ENCODE measurements around the gene SSU72.

SSU72 gene

DNA sequence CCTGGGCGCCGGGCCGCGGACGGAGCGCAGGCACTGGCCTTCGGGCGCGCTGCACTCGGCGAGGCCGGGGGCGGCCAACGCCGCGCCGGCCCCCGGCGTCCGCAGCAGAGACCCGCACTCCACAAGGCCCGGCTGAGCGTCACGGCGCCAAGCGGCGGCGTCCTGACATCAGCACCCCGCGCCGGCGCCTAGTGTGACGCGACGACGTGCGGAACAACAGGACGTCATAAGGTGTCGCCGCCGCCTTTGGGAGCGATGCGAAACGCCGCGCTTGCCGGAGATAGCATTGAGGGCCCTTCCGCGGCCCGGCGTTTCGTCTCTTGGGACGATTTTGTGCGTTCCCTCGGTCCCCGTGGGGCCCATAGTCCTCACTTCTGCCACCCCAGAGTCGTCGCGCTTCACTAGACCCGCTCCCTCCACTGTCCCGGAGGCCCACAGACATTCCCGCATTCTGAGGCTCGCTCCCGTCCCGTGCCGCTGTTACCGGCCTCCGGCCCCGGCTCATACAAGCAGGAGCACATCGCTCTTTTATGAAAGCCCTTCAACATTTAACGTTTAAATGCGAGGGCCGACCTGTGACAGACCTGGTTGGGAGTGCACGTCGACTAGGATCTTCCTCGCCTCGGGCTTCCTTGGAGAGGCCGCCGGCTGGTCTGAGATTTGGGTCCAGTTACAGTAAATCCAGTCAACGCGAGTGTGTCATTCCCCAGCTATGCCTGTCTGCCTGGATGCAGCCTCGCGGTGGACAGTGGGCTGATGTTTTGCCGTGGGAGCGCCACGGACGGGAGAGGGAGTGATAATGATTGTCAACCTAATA lies at the start of gene SSU72:
SSU72 (minus strand) TSS at position 143 of the 817 bp plus-strand sequence. CDS start 306 bp downstream, outside the sequence.
- Histone ChIP-seq H3K36me3 (ENCODE audit: control insufficient read depth, insufficient read depth, low read length) (peaks cover 14% of the 10 kb centered on the region), H3K27ac (ENCODE audit: low read depth, low read length) (peak within 1 kb of the TSS; percentile 98), H3K4me1 (ENCODE audit: control insufficient read depth, insufficient read depth, low read length) (0 out of 2 replicates have a peak, but pooled peaks cover 4% of the 10 kb centered on the region), H3K9me3 (ENCODE audit: control insufficient read depth, insufficient read depth, low read length) (no peaks in the 10 kb centered on the region), H3K4me3 (ENCODE audit: low read depth, low read length) (peak within 1 kb of the TSS; percentile 91), H3K27me3 (ENCODE audit: control insufficient read depth, insufficient read depth, low read length) (no peaks in the 10 kb centered on the region; the same call in 1 of the 2 replicates), H3K9ac (ENCODE audit: low read depth, low read length) (peak within 1 kb of the TSS; percentile 97)

DNA sequence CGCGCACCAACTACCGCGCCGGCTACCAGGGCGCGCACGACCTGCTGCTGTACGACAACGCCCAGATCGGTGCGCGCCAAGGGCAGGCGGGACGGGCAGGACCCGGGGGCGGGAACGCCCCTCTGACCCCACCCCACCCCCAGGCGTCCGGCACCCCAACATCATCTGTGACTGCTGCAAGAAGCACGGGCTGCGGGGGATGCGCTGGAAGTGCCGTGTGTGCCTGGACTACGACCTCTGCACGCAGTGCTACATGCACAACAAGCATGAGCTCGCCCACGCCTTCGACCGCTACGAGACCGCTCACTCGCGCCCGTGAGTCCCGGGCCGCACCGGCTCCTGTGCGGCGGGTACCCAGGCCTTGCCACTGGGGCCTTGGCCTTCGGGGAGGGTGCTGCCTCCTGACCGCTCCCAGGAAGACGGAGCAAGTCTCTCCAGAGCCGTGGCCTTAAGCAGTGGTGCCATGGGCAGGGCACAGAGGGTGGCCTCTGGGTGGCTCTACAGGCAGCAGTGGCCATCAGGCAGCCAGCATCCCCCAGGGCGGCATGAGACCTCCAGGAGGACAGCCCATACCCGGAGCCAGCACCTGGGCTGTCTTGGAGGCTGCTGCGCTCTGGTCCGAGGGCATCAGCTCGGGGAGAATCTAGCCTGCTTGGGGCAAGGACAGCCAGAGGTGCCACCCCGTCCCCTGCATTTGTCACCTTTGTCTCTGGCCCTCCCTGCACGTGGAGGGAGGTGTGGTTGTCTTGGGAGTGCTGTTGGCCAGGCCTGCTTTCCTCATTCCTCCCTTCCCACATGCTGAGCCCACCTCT lies 49.2 kb upstream of the SSU72 start:
- Histone ChIP-seq H3K4me3 (ENCODE audit: low read depth, low read length) (no peak overlapping the region), H3K4me1 (ENCODE audit: control insufficient read depth, insufficient read depth, low read length) (no peaks in the 10 kb centered on the region; the same call in 1 of the 2 replicates), H3K36me3 (ENCODE audit: control insufficient read depth, insufficient read depth, low read length) (no peaks in the 10 kb centered on the region), H3K27ac (ENCODE audit: low read depth, low read length) (no peak overlapping the region), H3K9me3 (ENCODE audit: control insufficient read depth, insufficient read depth, low read length) (no peaks in the 10 kb centered on the region), H3K9ac (ENCODE audit: low read depth, low read length) (no peak overlapping the region), H3K27me3 (ENCODE audit: control insufficient read depth, insufficient read depth, low read length) (no peaks in the 10 kb centered on the region)

DNA sequence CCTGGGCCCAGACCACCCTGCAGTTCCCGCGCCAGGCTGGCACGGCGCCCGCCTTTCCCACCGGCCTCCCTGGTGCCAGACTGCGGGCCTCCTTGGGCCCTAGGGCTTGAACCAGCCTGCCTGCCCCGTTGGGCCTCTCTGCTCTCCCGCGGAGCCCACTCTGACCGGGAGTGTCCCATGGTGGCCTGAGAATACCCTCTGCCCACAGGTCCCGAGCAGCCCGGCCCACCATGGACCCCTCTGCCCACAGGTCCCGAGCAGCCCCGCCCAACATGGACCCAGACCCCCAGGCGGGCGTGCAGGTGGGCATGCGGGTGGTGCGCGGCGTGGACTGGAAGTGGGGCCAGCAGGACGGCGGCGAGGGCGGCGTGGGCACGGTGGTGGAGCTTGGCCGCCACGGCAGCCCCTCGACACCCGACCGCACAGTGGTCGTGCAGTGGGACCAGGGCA lies 48.5 kb upstream of the SSU72 start:
- Histone ChIP-seq H3K9ac (ENCODE audit: low read depth, low read length) (no peak overlapping the region), H3K4me3 (ENCODE audit: low read depth, low read length) (no peak overlapping the region), H3K9me3 (ENCODE audit: control insufficient read depth, insufficient read depth, low read length) (no peaks in the 10 kb centered on the region), H3K27me3 (ENCODE audit: control insufficient read depth, insufficient read depth, low read length) (no peaks in the 10 kb centered on the region), H3K36me3 (ENCODE audit: control insufficient read depth, insufficient read depth, low read length) (0 out of 2 replicates have a peak, but pooled peaks cover 3% of the 10 kb centered on the region), H3K27ac (ENCODE audit: low read depth, low read length) (no peak overlapping the region), H3K4me1 (ENCODE audit: control insufficient read depth, insufficient read depth, low read length) (no peaks in the 10 kb centered on the region)

DNA sequence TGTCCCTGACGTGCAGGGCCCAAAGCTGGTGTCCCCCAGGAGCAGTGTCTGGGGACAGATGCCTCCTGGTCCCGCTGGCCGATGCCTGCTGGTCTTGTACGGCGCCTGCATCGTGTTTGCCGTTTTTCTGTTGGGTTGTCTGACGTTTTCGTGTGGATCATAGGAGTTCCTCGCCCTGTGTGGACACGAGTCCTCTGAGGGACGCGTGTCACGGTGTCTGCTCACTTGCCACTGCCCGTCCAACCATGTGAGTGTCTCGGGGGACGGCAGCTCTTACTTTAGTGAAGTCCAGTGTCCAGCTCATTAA lies 48.1 kb upstream of the SSU72 start:
- Histone ChIP-seq H3K9me3 (ENCODE audit: control insufficient read depth, insufficient read depth, low read length) (no peaks in the 10 kb centered on the region), H3K27ac (ENCODE audit: low read depth, low read length) (no peak overlapping the region), H3K9ac (ENCODE audit: low read depth, low read length) (no peak overlapping the region), H3K27me3 (ENCODE audit: control insufficient read depth, insufficient read depth, low read length) (no peaks in the 10 kb centered on the region), H3K36me3 (ENCODE audit: control insufficient read depth, insufficient read depth, low read length) (peaks cover 7% of the 10 kb centered on the region), H3K4me3 (ENCODE audit: low read depth, low read length) (no peak overlapping the region), H3K4me1 (ENCODE audit: control insufficient read depth, insufficient read depth, low read length) (no peaks in the 10 kb centered on the region)

DNA sequence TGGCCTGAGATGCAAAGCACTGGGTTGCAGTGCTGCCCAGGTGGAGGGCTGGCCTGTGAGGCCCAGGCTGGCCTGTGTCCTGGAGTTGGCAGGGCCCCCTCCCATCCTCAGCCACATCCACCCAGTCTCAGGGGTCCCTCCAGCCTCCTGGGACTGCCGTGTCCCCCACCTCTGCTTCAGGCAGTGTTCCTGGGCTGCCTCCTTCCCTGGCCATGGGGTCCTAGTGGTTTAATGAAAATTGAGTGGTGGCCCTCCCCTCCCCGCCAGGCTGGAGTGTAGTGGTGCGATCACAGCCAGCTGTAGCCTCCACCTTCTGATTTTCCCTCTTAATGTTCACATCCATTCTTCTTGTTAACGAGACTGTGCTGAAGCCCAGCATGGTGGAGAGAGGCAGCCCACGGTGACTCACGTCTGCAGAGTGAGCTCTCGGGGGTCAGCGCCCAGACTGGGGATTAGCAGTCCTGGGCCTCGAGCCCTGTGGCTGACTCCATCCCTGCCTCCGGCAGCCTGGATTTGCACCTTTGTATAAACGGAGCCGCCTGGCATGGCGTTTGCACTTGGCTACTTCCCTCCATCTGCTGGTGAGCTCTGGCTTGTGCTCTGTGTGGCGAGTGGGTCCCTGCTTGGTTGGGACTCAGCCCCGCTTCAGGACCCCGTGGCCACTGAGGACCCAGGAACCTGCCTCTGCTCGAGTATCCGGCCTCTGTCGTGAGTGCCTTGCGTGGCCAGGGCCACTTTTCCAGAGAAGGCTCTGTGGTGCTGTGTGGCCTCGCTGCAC lies 47.5 kb upstream of the SSU72 start:
- H3K4me1 ChIP-seq (ENCODE audit: control insufficient read depth, insufficient read depth, low read length) = no peaks in the 10 kb centered on the region
- H3K36me3 ChIP-seq (ENCODE audit: control insufficient read depth, insufficient read depth, low read length) = peaks cover 13% of the 10 kb centered on the region
- H3K4me3 ChIP-seq (ENCODE audit: low read depth, low read length) = no peak overlapping the region
- H3K27ac ChIP-seq (ENCODE audit: low read depth, low read length) = no peak overlapping the region
- no peaks in the 10 kb centered on the region for H3K9me3 ChIP-seq (ENCODE audit: control insufficient read depth, insufficient read depth, low read length)
- H3K27me3 ChIP-seq (ENCODE audit: control insufficient read depth, insufficient read depth, low read length) = no peaks in the 10 kb centered on the region
- no peak overlapping the region for H3K9ac ChIP-seq (ENCODE audit: low read depth, low read length)

DNA sequence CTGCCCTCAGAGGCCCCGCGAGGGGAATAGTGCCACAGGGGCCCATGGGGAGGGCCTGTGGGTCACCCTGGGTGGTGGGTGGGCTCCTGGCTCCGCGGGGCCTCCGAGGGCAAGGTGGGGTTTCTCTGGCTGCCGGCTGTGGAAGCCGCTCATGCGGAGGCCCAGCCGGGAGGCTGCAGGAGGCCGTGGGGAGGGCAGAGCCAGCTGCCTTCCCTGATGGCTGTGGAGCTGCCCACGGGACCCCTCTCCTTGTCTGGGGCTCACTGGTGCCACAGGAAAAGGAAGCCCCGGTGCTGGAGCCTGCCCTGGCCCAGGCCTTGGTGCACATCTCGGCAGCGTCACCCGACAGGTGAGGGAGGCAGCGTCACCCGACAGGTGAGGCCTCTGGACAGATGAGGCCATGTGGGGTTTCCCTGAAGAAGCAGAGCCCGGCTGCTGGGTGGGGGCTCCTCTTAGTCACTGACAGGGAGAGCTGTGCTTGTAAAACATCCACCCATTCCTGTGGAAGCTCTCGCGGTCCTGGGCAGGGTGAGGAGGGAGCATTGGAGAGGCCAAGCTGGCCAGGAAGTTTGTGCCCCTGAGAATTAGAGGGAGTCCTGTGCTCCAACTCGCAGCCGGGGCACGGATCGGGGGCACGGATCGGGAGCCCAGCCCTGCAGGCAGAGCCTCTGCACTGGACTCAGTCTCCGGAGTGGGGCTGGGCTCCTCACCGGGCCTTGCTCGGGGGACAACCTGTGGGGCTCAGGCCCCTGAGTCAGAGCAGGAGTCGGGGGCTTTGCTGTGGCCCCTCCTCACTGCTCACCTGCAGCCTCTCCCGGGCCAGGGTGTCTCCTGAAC lies 46.7 kb upstream of the SSU72 start:
- H3K27me3 ChIP-seq (ENCODE audit: control insufficient read depth, insufficient read depth, low read length) = no peaks in the 10 kb centered on the region
- no peaks in the 10 kb centered on the region for H3K4me1 ChIP-seq (ENCODE audit: control insufficient read depth, insufficient read depth, low read length)
- H3K9me3 ChIP-seq (ENCODE audit: control insufficient read depth, insufficient read depth, low read length) = no peaks in the 10 kb centered on the region
- peaks cover 13% of the 10 kb centered on the region for H3K36me3 ChIP-seq (ENCODE audit: control insufficient read depth, insufficient read depth, low read length)
- no peak overlapping the region for H3K4me3 ChIP-seq (ENCODE audit: low read depth, low read length)
- H3K9ac ChIP-seq (ENCODE audit: low read depth, low read length) = no peak overlapping the region
- no peak overlapping the region for H3K27ac ChIP-seq (ENCODE audit: low read depth, low read length)

DNA sequence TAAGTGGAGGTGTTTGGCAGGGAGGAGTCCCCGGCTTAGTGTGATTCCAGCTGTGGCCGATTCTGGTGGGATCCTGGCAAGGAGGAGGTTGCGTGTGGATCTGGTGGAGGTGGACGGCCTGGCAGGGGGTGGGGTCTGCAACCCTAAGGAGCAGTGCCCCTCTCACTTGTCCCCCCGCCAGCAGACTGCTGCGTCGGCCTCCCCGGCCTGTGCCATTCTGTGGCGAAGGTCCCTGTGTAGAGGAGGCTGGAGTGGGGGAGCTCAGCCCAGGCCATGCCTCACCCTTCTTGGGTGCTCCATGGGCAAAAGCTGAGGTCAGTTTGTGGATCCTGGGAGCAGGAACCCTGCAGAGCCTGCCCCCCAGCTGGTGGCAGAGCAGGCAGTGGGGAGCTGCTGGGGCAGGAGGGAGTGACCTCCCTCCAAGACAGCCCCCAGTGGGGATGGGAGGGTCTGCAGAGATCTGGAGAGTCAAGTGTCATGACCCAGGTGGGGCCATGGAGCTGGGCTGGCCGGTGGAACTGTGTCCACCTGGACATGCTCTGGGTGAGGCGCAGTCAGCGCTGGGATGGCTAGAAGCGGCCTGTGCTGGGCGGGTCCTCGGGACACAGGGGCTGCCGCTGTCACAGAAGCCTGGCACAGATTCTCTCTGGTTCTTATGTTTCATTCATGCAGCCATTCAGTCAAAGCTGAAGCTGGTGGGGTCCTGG lies 45.9 kb upstream of the SSU72 start:
- Histone ChIP-seq H3K27ac (ENCODE audit: low read depth, low read length) (no peak overlapping the region), H3K9ac (ENCODE audit: low read depth, low read length) (no peak overlapping the region), H3K4me3 (ENCODE audit: low read depth, low read length) (no peak overlapping the region), H3K36me3 (ENCODE audit: control insufficient read depth, insufficient read depth, low read length) (peaks cover 13% of the 10 kb centered on the region), H3K9me3 (ENCODE audit: control insufficient read depth, insufficient read depth, low read length) (no peaks in the 10 kb centered on the region), H3K4me1 (ENCODE audit: control insufficient read depth, insufficient read depth, low read length) (no peaks in the 10 kb centered on the region), H3K27me3 (ENCODE audit: control insufficient read depth, insufficient read depth, low read length) (no peaks in the 10 kb centered on the region)

DNA sequence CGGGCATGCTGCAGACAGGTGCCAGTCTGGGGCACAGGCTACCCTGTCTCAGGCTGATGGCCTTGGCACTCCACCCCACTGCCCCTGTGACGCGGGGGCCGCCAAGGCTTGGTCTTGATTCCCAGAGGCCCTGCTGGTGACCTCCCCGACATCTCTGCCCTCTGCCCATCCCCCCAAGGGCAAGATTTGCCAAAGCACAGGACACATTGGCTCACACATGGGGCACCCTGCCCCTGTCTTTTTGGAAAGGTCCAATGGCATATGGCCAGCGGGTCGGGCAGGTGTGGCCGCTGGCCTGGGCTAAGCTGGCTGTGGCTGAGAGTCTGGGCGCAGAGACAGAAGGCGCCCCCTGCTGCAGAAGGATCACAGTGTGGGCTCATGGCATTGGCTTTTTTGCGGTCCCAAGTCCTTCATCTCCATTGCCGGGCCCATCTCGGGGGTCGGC lies 45.3 kb upstream of the SSU72 start:
- no peak overlapping the region for H3K4me3 ChIP-seq (ENCODE audit: low read depth, low read length)
- no peak overlapping the region for H3K27ac ChIP-seq (ENCODE audit: low read depth, low read length)
- no peaks in the 10 kb centered on the region for H3K4me1 ChIP-seq (ENCODE audit: control insufficient read depth, insufficient read depth, low read length)
- no peaks in the 10 kb centered on the region for H3K27me3 ChIP-seq (ENCODE audit: control insufficient read depth, insufficient read depth, low read length)
- H3K36me3 ChIP-seq (ENCODE audit: control insufficient read depth, insufficient read depth, low read length) = peaks cover 13% of the 10 kb centered on the region
- H3K9me3 ChIP-seq (ENCODE audit: control insufficient read depth, insufficient read depth, low read length) = no peaks in the 10 kb centered on the region
- H3K9ac ChIP-seq (ENCODE audit: low read depth, low read length) = no peak overlapping the region

DNA sequence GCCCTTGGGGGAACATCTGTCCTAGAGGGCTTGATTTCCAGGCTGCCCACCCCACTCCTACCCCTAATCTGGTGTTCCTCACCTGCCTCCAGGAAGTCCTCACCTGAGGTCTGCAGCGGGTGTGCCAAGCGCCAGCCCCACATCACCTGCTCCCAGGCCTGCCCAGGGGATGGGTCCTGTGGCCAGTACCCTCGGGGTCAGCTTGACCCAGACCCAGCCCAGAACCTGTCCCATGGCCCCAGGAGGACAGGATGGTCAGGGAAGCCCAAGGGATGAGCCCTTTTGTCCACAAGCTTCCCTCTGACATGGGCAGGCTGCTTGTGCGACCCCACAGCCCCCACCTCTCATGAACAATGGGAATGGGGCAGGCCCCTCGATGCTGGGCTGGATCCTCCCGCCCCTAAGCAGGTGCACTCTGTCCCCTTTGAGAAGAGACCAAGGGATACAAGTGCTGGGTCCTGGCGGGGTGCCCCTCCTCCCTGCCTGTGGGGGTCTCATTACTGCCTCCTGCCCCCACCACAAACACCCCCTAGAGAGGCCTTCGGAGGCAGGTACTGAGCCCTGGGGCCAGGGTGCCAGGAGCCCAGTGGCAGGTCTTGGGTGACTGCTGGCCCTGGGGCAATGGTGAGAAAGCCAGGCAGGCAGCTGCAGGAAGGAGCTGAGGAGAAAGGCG lies 43.9 kb upstream of the SSU72 start:
- Histone ChIP-seq H3K4me1 (ENCODE audit: control insufficient read depth, insufficient read depth, low read length) (peaks cover 5% of the 10 kb centered on the region; the same call in 1 of the 2 replicates), H3K9ac (ENCODE audit: low read depth, low read length) (no peak overlapping the region), H3K36me3 (ENCODE audit: control insufficient read depth, insufficient read depth, low read length) (peaks cover 13% of the 10 kb centered on the region), H3K27me3 (ENCODE audit: control insufficient read depth, insufficient read depth, low read length) (no peaks in the 10 kb centered on the region), H3K4me3 (ENCODE audit: low read depth, low read length) (no peak overlapping the region), H3K9me3 (ENCODE audit: control insufficient read depth, insufficient read depth, low read length) (no peaks in the 10 kb centered on the region), H3K27ac (ENCODE audit: low read depth, low read length) (no peak overlapping the region)
